NCI-H2081 treated with DMSO at 0.1 percent for 48 hours (cell line): ENCODE measurements around the gene CRYBG3.
A peak's percentile ranks its signal among the peaks of the same experiment; 100 is the strongest.
"Not testable (repeated sequence)": the region's sequence is repeated elsewhere in the genome, so short reads cannot be mapped to it uniquely, and the experiment has no call there.

Experiments used
- DNase-seq: peaks from one replicate; lab custom pipeline; 2025; lab: John Stamatoyannopoulos, UW

Gene CRYBG3

DNA sequence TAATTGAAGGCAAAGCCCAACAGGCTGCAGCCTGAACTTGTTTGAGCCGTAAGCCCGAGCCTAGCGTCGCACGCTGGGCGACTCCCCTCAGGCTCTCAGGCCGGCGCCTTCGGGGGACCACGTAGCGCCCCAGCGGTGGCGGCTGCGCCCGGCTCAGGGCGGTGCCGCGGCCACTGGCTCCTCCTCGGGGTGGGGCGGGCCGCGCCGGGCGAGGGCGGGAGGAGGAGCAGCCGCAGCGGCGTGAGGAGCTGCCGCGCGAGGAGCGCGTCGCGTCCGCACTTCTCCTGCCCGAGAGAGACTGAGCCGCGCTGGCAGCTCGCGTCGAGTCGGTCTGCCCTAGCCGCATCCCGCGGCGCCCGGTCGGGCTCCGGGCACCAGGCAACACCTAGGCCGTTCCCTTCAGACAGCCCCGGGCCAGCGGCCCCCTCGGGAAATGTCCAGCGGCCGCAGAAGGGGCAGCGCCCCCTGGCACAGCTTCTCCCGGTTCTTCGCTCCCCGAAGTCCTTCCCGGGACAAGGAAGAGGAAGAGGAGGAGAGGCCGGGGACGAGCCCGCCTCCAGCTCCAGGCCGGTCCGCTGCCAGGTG lies at the start of gene CRYBG3:
Gene CRYBG3, plus strand, starts transcription at position 238 of the 585 bp plus-strand sequence. Its CDS starts 196 bp downstream, at position 434.
- DNase-seq = peak; percentile 25

GRCh38 chr3:97772926-97773325 lies 48.9 kb upstream of the CRYBG3 start:
- DNase-seq = no peak

DNA sequence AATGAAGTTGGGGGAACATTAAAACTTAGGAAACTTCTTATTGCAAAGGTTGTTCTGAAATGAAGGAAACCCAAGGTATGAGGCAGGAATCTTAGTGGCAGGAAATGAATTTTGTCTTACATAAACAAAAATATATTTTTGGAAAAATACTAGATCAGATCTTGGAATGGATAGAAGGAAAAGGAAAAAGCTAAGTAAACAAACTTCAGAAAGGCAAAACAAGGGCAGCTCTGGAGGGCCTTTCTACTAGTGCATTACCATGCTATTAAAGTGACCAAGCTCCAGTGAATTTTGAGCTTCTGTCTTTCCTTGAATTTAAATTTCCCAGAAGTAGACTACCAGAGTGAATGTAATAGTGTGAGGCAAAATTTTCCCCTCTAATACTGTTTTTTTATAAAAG lies 43.7 kb upstream of the CRYBG3 start:
- no peak for DNase-seq

- no peak for DNase-seq
These were observed 28.3 kb upstream of the CRYBG3 start for GRCh38 chr3:97793420-97794019.

GRCh38 chr3:97795951-97796350 lies 25.9 kb upstream of the CRYBG3 start:
- DNase-seq = no peak

DNA sequence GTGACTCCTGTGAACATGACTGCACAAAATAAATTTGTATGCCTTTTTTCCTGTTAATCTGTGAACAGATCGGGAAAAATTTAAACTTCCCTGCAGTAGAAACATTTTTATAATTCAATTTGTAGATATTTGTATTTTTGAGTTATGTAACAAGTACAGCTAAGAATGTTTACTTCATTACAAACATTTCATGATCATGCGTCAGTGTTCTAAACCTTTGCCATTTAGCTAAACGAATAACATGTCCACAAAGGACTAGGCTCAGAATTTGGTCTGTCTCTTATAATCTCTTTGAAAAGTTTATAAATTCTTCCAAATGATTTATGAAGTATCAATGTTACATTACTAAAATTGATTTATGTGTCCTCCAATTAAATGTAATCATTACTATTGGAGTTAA lies 17.3 kb upstream of the CRYBG3 start:
- no peak for DNase-seq

DNA sequence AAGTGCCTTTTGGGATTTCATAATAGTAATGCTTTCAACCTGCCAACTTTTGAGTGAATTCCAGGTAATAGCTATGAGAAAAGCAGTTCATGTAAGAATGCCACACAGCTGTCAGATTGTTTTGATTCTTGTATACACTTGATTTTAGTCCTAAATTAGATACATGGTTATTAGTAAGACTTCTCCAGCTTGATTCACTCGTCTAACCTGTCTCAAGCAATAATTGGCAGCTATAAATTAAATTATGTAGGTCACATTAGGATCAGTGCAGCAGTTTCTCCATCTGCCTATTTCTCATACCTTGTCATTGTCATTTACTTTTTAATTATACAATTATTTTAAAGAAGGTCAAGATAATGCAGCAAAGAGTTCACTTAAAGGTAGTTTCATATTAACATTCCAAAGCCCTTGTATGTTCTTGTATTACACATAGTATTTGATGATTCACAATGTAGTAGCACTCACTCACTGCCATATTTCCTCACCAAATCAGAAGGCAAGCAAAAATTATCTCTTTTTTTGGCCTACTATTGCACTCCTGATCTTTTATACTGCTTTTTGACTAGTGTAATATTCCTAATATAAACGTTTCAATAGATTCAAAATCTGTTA lies 10.9 kb upstream of the CRYBG3 start:
- DNase-seq = no peak

DNA sequence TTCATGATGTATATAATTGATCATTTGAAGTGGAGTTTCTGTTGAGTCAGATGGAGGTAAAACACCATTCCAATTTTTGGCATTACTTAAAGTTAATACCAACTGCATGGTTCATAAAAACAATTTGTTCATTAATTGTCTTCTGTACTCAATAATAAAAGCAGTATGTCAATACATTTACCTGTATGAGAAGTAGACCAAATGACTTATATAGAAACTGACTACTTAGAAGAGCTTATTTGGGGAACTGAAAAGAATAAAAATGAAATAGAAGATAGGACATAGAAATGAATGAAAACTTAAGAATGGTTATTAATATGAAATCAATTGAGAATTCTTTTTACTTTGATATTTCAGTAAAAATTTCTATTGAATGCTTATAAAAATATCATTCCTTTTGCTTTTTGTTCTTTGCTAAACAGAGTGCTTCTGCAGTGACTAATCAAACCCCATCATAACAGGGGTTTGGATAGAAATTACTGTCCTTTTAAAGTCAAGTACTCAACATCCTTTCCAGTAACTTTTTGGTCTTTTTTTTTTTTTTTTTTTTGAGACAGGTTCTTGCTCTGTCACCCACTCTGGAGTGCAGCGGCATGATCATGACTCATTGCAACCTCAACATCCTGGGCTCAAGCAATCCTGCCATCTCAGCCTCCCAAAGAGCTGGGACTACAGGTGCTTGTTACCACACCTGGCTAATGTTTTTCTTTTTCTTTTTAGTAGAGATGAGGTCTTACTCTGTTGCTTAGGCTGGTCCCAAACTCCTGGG lies 6.5 kb upstream of the CRYBG3 start:
- no peak for DNase-seq

- DNase-seq = no peak
These were observed 5.0 kb upstream of the CRYBG3 start for GRCh38 chr3:97816811-97817210.

DNA sequence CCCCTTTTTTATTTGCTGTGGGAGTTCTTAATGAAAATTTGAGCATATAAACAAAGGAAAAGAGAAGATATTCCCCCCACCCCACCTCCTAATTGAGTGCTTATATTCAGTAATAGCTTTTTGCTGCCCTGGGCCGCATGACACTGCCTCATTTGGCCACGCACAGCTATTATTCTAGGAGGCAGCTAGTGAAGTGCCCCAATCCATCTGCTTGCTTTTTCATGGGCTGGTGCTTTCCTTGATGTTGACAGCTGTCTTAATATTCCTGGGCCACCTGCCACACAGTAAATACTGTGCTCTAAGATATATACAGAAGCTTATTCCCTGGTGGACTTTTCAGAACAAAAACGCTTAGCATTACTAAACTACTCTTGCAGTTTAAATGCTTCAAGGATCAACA lies 3.8 kb upstream of the CRYBG3 start:
- peak; percentile 85 for DNase-seq

- DNase-seq = no peak
These were observed 1.0 kb upstream of the CRYBG3 start for GRCh38 chr3:97820780-97821179.

DNA sequence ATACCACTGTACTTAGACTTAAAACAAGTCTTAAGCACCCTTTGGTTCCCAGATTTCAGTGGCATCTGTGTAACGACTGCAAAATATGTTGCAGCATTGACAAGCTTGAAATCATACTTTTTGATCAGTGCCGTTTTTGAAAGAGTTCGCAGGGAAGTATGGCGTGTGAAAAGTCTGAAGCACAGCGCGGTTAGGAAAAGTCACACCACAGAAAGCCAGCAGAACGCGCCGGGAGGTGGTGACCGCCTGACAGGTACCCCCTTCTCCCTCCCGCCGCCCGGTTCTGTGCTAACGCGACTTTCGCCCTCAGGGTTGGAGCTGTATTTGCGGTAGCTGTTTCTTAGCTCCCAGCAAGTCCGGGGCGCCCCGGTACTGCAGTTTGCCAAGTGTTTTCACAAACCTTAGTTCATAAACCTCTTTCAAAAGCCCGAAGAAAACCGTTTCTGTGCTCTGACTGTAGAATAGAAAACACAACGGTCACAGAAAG lies 481 bp upstream of the CRYBG3 start:
- no peak for DNase-seq

DNA sequence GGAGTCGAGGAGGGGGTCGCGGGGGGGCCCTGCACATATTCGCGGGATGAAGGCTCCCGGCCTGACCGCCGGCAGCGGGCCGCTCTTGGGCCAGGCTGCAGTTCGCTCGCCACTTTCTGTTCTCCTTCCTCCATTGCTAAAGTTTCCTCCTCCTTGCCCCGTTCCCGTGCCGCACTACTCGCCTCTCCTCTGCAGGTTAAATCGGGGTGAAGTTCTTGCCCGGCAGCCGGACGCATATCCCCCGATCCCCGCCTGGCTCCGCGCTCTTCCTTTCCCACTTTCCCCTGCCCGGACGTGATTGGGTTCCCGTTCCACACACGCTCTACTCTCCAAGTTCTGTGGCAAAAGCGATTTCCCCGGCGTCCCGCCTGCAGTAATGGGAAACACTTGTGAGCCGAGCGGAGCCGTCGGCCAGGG lies 556 bp downstream of the CRYBG3 start:
- DNase-seq = no peak

DNA sequence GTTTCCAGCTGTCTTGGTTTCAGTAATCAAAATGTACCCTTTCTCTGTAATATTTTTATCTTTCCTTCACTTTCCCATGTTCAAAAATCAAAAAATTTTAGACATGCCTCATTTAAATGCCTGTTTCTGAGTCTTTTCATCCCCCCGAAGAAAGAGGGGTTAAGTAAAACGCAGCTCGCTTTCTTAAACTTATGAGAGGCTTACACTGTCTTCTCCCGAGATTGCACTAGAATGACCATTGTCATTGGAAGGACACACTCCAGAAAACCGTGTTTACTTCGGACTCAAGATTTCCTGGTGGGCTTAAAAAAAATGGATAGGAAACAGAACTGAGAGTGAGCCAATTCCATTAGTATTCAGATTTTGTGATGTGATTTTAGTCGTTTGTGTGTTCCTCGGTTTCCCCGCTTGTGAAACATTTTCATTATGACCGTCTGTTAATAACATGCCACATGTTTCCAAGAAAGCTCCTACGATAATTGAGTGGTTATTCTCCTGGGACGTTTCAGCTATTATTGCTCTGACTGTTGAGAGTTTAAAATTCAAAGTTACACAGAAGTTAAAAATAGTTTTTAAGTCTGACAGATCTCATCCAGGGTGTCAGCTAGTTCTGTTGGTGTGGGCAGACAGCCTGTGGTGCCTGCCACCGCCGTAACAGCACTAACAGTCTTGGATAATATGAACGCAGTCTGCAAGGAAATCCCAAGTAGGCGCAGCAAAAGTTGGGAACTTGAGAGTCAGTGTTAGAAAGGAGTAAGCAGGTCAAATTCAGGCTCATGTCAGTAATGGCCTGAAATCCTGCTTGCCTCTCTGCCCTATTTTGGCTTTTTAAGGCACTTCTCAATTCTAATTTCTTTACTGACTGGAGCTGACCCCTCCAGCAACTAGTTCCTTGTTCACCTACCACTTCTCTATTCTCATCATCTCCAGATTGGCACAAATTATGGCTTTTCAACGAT lies 1.5 kb downstream of the CRYBG3 start:
- DNase-seq = no peak

GRCh38 chr3:97825101-97825500 lies 3.3 kb downstream of the CRYBG3 start:
- DNase-seq = no peak

DNA sequence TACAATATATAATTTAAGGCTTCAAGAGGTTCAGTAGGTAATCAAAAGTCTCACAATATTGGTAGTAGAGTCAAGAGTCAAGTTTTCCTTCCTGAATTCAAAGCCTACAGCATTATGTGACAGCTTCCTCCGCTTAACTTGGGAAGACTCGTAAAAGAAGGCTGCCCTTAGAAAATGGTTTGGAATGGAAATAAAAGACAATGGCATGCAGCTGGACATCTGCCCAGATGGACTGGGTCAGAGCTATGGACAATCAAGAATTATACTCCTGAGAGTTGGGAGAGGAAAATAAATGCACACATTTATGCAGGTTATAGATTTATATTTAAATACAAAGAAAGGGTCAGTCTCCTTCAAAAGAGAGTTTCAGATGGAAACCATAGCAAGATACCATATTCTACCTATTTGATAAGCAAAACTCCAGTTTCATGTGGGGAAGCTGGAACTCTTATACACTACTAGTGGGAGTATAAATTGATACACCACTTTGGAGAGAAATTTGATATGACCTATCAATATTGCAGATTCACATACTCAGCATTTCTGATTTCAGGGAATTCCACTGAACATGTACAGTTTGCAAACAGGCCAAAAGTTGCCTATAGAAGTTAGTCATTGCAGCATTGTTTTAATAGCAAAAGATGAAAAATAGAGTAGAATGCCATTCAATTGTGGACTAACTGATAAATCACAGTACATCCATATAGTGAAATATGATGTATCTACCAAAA lies 6.1 kb downstream of the CRYBG3 start:
- no peak for DNase-seq

DNA sequence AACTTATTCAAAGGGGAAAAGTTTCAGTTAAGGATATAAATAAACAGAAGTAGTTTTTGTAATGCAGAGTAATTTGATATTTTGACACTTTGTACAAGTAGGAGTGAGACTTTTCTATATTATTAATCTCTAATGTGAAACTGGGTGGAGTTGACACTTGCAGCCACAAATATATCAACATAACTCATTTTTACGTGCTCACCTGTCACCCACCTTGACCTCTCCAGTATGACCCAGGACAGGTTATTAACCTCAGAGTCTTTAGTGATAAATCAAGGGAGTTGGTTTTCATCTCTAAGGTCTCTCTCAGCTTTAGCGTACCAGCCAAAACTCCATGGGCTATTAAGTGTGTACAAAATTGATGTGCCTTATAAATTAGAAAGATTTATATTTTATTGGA lies 7.4 kb downstream of the CRYBG3 start:
- DNase-seq = no peak

GRCh38 chr3:97830638-97831037 lies 8.8 kb downstream of the CRYBG3 start:
- DNase-seq = no peak

- no peak for DNase-seq
These were observed 9.3 kb downstream of the CRYBG3 start for GRCh38 chr3:97831140-97831539.

- not testable (repeated sequence) for DNase-seq
These were observed 11.4 kb downstream of the CRYBG3 start for GRCh38 chr3:97833184-97833583.

DNA sequence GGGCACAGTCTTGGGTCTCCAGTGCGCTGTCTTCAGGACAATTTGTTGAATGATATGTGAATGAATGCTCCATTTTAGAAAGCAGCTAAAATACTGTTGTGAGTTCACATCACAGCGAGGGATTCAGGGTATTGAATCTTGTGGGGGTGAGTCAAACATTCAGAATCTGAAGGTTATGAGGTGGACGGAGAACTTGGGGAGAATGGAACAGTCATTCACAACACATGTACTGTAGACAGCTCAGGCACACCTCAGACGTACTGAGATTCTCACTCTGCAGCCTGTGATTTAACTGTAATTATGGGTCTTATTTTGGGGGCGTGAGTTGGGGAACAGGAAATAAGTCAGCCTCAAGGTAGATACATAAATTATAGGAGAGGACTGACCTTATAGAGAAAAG lies 13.9 kb downstream of the CRYBG3 start:
- DNase-seq = no peak
